GM12878 (cell line): ENCODE data around the gene RECQL. TPM values are rescaled to one million over a fixed set of nuclear protein-coding genes. Genes with fewer than 3 reads are reported as not detected.

Source experiments
- ATAC-seq: fragments of 200-7000 bp; cut with Tn5 transposase; 3 replicates; pipeline ENCODE4 v1.9.1; 2020; ENCODE audit warnings: mild to moderate bottlenecking, moderate library complexity
- BruUV-seq: library from RNA; stranded (reverse); fragments of 400-500 nt; replicated peaks from 2 replicates; lab custom pipeline; 2021; lab: Mats Ljungman, UMichigan
- CTCF ChIA-PET: fragments of 300-600 bp; sonication (Branson Sonifier 250); formaldehyde crosslinking; extraction: SDS; loops from one replicate; lab custom pipeline; 2021; ENCODE audit warnings: inconsistent platforms; lab: Yijun Ruan, JAX
- POLR2A ChIA-PET: fragments of 350-600 bp; formaldehyde crosslinking; extraction: SDS; loops from one replicate; lab custom pipeline; 2021; ENCODE audit warnings: inconsistent platforms; lab: Charles Lee
- RAD21 ChIA-PET: fragments of 300-600 bp; sonication (Branson Sonifier 250); formaldehyde crosslinking; loops from one replicate; lab custom pipeline; 2023; ENCODE audit warnings: antibody characterized with exemption; ENCODE audit not compliant: unreplicated experiment; lab: Charles Lee
- SMC1A ChIA-PET: fragments of 300-600 bp; sonication (Branson Sonifier 250); formaldehyde crosslinking; loops from one replicate; lab custom pipeline; 2023; ENCODE audit not compliant: unreplicated experiment, uncharacterized antibody; lab: Charles Lee
- DNase-seq: peaks from one replicate; pipeline ENCODE4 v3.0.0-alpha.2; 2011; ENCODE audit warnings: low read depth, low spot score
- FAIRE-seq: peaks from 3 replicates; lab custom pipeline; 2011; peaks lifted over from hg19 to GRCh38; lab: Jason Lieb, UNC
- H2AFZ ChIP-seq: 2 replicates; pipeline ENCODE4 v1.6.0; 2011; ENCODE audit warnings: low read depth, low read length, control low read depth; ENCODE audit not compliant: control insufficient read depth
- H3K27ac ChIP-seq: 2 replicates; pipeline ENCODE4 v1.5.1; 2011; ENCODE audit warnings: control low read depth; ENCODE audit not compliant: control insufficient read depth, insufficient read depth
- H3K27me3 ChIP-seq, 2 experiments: replicated peaks in 1 of 2; 2 replicates each; pipeline versions ENCODE4 v1.6.0 to v1.6.1; 2011; ENCODE audit warnings: low read length in 1 of 2; ENCODE audit not compliant: control insufficient read depth in 2 of 2, insufficient read depth in 2 of 2
- H3K36me3 ChIP-seq, 2 experiments: 2 replicates each; pipeline ENCODE4 v1.5.1; 2011; ENCODE audit warnings: low read length in 1 of 2; ENCODE audit not compliant: control insufficient read depth in 2 of 2, insufficient read depth in 2 of 2
- H3K4me1 ChIP-seq: 2 replicates; pipeline ENCODE4 v1.6.1; 2011; ENCODE audit warnings: mild to moderate bottlenecking, low read length, moderate library complexity, mixed read lengths; ENCODE audit not compliant: control insufficient read depth, insufficient read depth
- H3K4me2 ChIP-seq: 2 replicates; pipeline ENCODE4 v1.6.0; 2011; ENCODE audit warnings: control low read depth; ENCODE audit not compliant: control insufficient read depth, insufficient read depth
- H3K4me3 ChIP-seq: fragments of 200-600 bp; sonication (generic); 2 replicates; pipeline ENCODE4 v1.5.1; 2016
- H3K79me2 ChIP-seq: 2 replicates; pipeline ENCODE4 v1.6.0; 2011; ENCODE audit warnings: low read length; ENCODE audit not compliant: control insufficient read depth, insufficient read depth
- H3K9ac ChIP-seq: 2 replicates; pipeline ENCODE4 v1.8.0; 2011; ENCODE audit warnings: low read length, control low read depth, mixed read lengths; ENCODE audit not compliant: control insufficient read depth, insufficient read depth
- H3K9me3 ChIP-seq: replicated peaks from 3 replicates; pipeline ENCODE4 v1.5.1; 2011; ENCODE audit warnings: mild to moderate bottlenecking, low read length; ENCODE audit not compliant: control insufficient read depth, insufficient read depth
- H4K20me1 ChIP-seq: 2 replicates; pipeline ENCODE4 v1.6.0; 2011; ENCODE audit not compliant: control insufficient read depth, insufficient read depth
- CEBPZ ChIP-seq: fragments of 150-350 bp; IDR thresholded peaks from 2 replicates; pipeline ENCODE4 v1.6.1; 2016; ENCODE audit warnings: low read depth, low read length
- EGR1 ChIP-seq, 2 experiments: IDR thresholded peaks; 1 replicate in 1 of 2; 2 replicates in 1 of 2; pipeline ENCODE4 v1.6.1; 2011 to 2012; ENCODE audit warnings: low read depth in 2 of 2, low read length in 2 of 2, borderline replicate concordance in 1 of 2, mild to moderate bottlenecking in 1 of 2, moderate library complexity in 1 of 2
- EZH2 ChIP-seq: IDR thresholded peaks from 2 replicates; pipeline ENCODE4 v1.6.1; 2012; ENCODE audit warnings: low read depth, mild to moderate bottlenecking, control low read depth, inconsistent platforms, low read length, borderline replicate concordance; ENCODE audit not compliant: control insufficient read depth
- IRF4 ChIP-seq: IDR thresholded peaks from 2 replicates; pipeline ENCODE4 v1.6.1; 2011; ENCODE audit warnings: low read depth, low read length
- NR2C1 ChIP-seq: fragments of 450-650 bp; IDR thresholded peaks from 2 replicates; pipeline ENCODE4 v1.6.1; 2017; ENCODE audit warnings: antibody characterized with exemption, mild to moderate bottlenecking, moderate library complexity
- NR2F1 ChIP-seq: fragments of 450-650 bp; conservative IDR thresholded peaks from 2 replicates; pipeline ENCODE4 v1.6.1; 2017; ENCODE audit warnings: mild to moderate bottlenecking
- RFX5 ChIP-seq: IDR thresholded peaks from 2 replicates; pipeline ENCODE4 v1.6.1; 2011; ENCODE audit warnings: low read depth, low read length, improper control_type of control experiment
- USF1 ChIP-seq: IDR thresholded peaks from 2 replicates; pipeline ENCODE4 v1.6.1; 2011; ENCODE audit warnings: borderline replicate concordance, low read depth, mild to moderate bottlenecking, moderate library complexity, mixed read lengths, low read length; ENCODE audit not compliant: insufficient read depth; ENCODE audit errors: extremely low read length
- WGBS: methylation state at CpG from one replicate; pipeline ENCODE4 v1.1.6; 2016; ENCODE audit warnings: low lambda C conversion rate; ENCODE audit not compliant: insufficient replicate concordance, insufficient coverage; ENCODE audit errors: missing lambda C conversion rate; 5-methylcytosine and 5-hydroxymethylcytosine counted together
- in situ Hi-C: fragments of 300-500 bp; cut with MboI; formaldehyde crosslinking; loops from 9 replicates; pipeline ENCODE4 v1.14.3; 2018; ENCODE audit warnings: mixed read lengths
- intact Hi-C: fragments of 100-400 bp; cut with micrococcal nuclease; formaldehyde crosslinking; loops from one replicate; pipeline ENCODE4 v1.14.2; 2022; ENCODE audit not compliant: unreplicated experiment
- polyA plus RNA-seq, 11 experiments: library from polyadenylated mRNA; depleted of rRNA in 4 of 11; unstranded in 6 of 11; stranded (reverse) in 5 of 11; fragments of >200 nt; fragmentation: Nextera tagmentation in 4 of 11; fragmentation: Illumina TruSeq in 1 of 11; extraction: Ambion mirVana in 4 of 11; extraction: Trizol in 1 of 11; gene quantifications; 1 replicate in 1 of 11; 2 replicates in 10 of 11; pipeline versions ENCODE4 v1.2.1 to v1.2.3, GENCODE V29; 2011 to 2016; ENCODE audit warnings: inconsistent platforms in 2 of 11, missing spikeins in 2 of 11, low read depth in 1 of 11
- total RNA-seq, 4 experiments: library from RNA; depleted of rRNA in 3 of 4; stranded (reverse); fragments of >200 nt in 3 of 4; fragmentation: Illumina TruSeq in 1 of 4; extraction: Trizol in 1 of 4; gene quantifications; 2 replicates each; pipeline versions ENCODE4 v1.2.1 to v1.2.3, GENCODE V29; 2013 to 2021

Gene RECQL
- total and polyA plus RNA-seq, 10 of the 15 experiments (the other 5 are each of a cell fraction or from before 2014, with no cell fraction given): 47.4 to 130 (median 70.8) TPM

GRCh38 chr12:21541773-21542172 is 40.3 kb upstream of the RECQL start:
- no peak overlapping the region for H3K4me2 ChIP-seq
- BruUV-seq: no TSS peak
- intact Hi-C loops: no loop called here
- no peak overlapping the region for H3K9ac ChIP-seq
- TF ChIP-seq EGR1 (IDR thresholded peaks at IDR 0.05; ENCODE audit: borderline replicate concordance in 1 of 2, low read depth in 2 of 2, low read length in 2 of 2): no peak
- TF ChIP-seq EZH2: no peak
- no peak for TF ChIP-seq NR2F1
- no peak for TF ChIP-seq CEBPZ
- no peak for TF ChIP-seq NR2C1
- TF ChIP-seq USF1: no peak
- TF ChIP-seq IRF4: no peak
- TF ChIP-seq RFX5: no peak
- H3K36me3 ChIP-seq: no peaks in the 10 kb centered on the region
- H3K4me3 ChIP-seq: no peak overlapping the region
- no peak for ATAC-seq
- no peaks in the 10 kb centered on the region for H3K4me1 ChIP-seq
- no peaks in the 10 kb centered on the region for H3K9me3 ChIP-seq
- in situ Hi-C loops: no loop called here
- ChIA-PET CTCF (interaction anchor here (1.1 kb wide), 1 partner anchor 10 kb away, joined by 3 read pairs; no protein-coding TSS in a partner anchor), RAD21 (no interaction called here), SMC1A (no interaction called here), POLR2A (no interaction called here)
- DNase-seq: no peak
- FAIRE-seq: no peak
- WGBS: 54% methylated on average over 6 of the region's 6 CpGs
- no peaks in the 10 kb centered on the region for H3K79me2 ChIP-seq
- no peak overlapping the region for H3K27ac ChIP-seq
- H3K27me3 ChIP-seq: no peaks in the 10 kb centered on the region
- no peak overlapping the region for H2AFZ ChIP-seq
- no peaks in the 10 kb centered on the region for H4K20me1 ChIP-seq
